HL-60 (cell line): Measurements from ENCODE around the gene PP2D1.

ENCODE experiments used
- GABPA ChIP-seq: IDR thresholded peaks from 2 replicates; pipeline ENCODE4 v1.6.1; 2012; ENCODE audit warnings: low read depth
- TF ChIP-seq, protein P1 (sequence below): IDR thresholded peaks from one replicate; pipeline ENCODE4 v1.5.1; 2011; ENCODE audit warnings: low read length, control low read depth, inconsistent platforms; ENCODE audit not compliant: insufficient read depth
- TF ChIP-seq, protein P2 (sequence below): IDR thresholded peaks from 2 replicates; pipeline ENCODE4 v1.6.1; 2012; ENCODE audit warnings: low read depth; ENCODE audit not compliant: insufficient replicate concordance

DNA sequence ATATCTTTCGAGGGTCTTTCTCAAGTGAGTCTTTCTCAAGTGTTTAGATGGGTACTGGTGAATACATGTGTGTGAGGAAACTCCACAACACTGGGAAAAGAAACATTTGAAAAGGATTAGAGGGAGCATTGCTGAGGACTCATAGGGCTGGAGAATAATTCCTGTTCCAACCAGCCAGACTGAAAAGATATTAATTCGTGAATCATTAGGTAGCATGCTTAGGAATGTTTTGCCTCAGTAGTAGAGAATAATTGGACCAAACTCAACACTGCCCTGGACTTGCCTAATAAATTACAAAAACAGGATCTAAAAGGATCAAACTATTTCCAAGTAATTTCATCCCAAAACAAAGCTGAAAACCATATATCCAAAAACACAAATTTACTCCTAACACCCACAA, 17.3 kb downstream of the PP2D1 start:
- TF ChIP-seq, protein P1, sequence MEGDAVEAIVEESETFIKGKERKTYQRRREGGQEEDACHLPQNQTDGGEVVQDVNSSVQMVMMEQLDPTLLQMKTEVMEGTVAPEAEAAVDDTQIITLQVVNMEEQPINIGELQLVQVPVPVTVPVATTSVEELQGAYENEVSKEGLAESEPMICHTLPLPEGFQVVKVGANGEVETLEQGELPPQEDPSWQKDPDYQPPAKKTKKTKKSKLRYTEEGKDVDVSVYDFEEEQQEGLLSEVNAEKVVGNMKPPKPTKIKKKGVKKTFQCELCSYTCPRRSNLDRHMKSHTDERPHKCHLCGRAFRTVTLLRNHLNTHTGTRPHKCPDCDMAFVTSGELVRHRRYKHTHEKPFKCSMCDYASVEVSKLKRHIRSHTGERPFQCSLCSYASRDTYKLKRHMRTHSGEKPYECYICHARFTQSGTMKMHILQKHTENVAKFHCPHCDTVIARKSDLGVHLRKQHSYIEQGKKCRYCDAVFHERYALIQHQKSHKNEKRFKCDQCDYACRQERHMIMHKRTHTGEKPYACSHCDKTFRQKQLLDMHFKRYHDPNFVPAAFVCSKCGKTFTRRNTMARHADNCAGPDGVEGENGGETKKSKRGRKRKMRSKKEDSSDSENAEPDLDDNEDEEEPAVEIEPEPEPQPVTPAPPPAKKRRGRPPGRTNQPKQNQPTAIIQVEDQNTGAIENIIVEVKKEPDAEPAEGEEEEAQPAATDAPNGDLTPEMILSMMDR = no peak
- TF ChIP-seq, protein P2, sequence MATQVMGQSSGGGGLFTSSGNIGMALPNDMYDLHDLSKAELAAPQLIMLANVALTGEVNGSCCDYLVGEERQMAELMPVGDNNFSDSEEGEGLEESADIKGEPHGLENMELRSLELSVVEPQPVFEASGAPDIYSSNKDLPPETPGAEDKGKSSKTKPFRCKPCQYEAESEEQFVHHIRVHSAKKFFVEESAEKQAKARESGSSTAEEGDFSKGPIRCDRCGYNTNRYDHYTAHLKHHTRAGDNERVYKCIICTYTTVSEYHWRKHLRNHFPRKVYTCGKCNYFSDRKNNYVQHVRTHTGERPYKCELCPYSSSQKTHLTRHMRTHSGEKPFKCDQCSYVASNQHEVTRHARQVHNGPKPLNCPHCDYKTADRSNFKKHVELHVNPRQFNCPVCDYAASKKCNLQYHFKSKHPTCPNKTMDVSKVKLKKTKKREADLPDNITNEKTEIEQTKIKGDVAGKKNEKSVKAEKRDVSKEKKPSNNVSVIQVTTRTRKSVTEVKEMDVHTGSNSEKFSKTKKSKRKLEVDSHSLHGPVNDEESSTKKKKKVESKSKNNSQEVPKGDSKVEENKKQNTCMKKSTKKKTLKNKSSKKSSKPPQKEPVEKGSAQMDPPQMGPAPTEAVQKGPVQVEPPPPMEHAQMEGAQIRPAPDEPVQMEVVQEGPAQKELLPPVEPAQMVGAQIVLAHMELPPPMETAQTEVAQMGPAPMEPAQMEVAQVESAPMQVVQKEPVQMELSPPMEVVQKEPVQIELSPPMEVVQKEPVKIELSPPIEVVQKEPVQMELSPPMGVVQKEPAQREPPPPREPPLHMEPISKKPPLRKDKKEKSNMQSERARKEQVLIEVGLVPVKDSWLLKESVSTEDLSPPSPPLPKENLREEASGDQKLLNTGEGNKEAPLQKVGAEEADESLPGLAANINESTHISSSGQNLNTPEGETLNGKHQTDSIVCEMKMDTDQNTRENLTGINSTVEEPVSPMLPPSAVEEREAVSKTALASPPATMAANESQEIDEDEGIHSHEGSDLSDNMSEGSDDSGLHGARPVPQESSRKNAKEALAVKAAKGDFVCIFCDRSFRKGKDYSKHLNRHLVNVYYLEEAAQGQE = no peak
- no peak for TF ChIP-seq GABPA
